HepG2 (cell line): ENCODE measurements around the gene ZNF345. TPM values are rescaled to one million over a fixed set of nuclear protein-coding genes. Genes with fewer than 3 reads are reported as not detected.

ENCODE experiments used
- AGO2 ChIP-seq: fragments of 200-400 bp; formaldehyde crosslinking; optimal IDR thresholded peaks from 2 replicates; pipeline ENCODE3; 2017; ENCODE audit warnings: mild to moderate bottlenecking, low read depth, low read length, moderate library complexity
- ELF4 ChIP-seq: sonication (generic); formaldehyde crosslinking; IDR thresholded peaks from 2 replicates; pipeline ENCODE4 v1.5.0; 2020; ENCODE audit warnings: missing genetic modification reagents, mild to moderate bottlenecking, moderate library complexity, borderline replicate concordance
- FUBP1 ChIP-seq: sonication (generic); formaldehyde crosslinking; IDR thresholded peaks from 2 replicates; pipeline ENCODE4 v1.5.1; 2020; ENCODE audit warnings: missing genetic modification reagents, mild to moderate bottlenecking, borderline replicate concordance
- HINFP ChIP-seq: sonication (generic); formaldehyde crosslinking; IDR thresholded peaks from 2 replicates; pipeline ENCODE4 v1.4.0; 2020; ENCODE audit warnings: low read depth, mild to moderate bottlenecking, missing genetic modification reagents
- HIVEP1 ChIP-seq: sonication (generic); formaldehyde crosslinking; IDR thresholded peaks from 2 replicates; pipeline ENCODE4 v1.4.0; 2020; ENCODE audit warnings: mild to moderate bottlenecking, missing genetic modification reagents
- ISX ChIP-seq: sonication (generic); formaldehyde crosslinking; conservative IDR thresholded peaks from 2 replicates; pipeline ENCODE4 v1.5.0; 2020; ENCODE audit warnings: missing genetic modification reagents
- MBD4 ChIP-seq: IDR thresholded peaks from 2 replicates; pipeline ENCODE4 v1.6.1; 2012; ENCODE audit warnings: low read length, inconsistent platforms, borderline replicate concordance
- SATB2 ChIP-seq: sonication (generic); formaldehyde crosslinking; IDR thresholded peaks from 2 replicates; pipeline ENCODE4 v1.5.0; 2020; ENCODE audit warnings: missing genetic modification reagents
- TARDBP ChIP-seq: sonication (generic); formaldehyde crosslinking; IDR thresholded peaks from 2 replicates; pipeline ENCODE4 v1.8.0; 2022; ENCODE audit warnings: mild to moderate bottlenecking, missing genetic modification reagents
- ZNF263 ChIP-seq: sonication (generic); formaldehyde crosslinking; IDR thresholded peaks from 2 replicates; pipeline ENCODE4 v1.4.0; 2020; ENCODE audit warnings: missing genetic modification reagents
- ZNF597 ChIP-seq: sonication (generic); formaldehyde crosslinking; IDR thresholded peaks from 2 replicates; pipeline ENCODE4 v1.5.0; 2020; ENCODE audit warnings: missing genetic modification reagents
- ZNF800 ChIP-seq: sonication (generic); formaldehyde crosslinking; IDR thresholded peaks from 2 replicates; pipeline ENCODE4 v1.4.0; 2020; ENCODE audit warnings: missing genetic modification reagents
- polyA plus RNA-seq, 8 experiments: library from polyadenylated mRNA; depleted of rRNA in 3 of 8; stranded (reverse) in 7 of 8; unstranded in 1 of 8; fragments of >200 nt; fragmentation: Illumina TruSeq in 4 of 8; extraction: Trizol in 4 of 8; gene quantifications; 2 replicates each; pipeline versions ENCODE4 v1.2.1 to v1.2.3, GENCODE V29; 2011 to 2016; ENCODE audit warnings: low read depth in 4 of 8, missing spikeins in 1 of 8, mixed read lengths in 1 of 8; ENCODE audit not compliant: insufficient read depth in 1 of 8
- total RNA-seq, 5 experiments: library from RNA; depleted of rRNA; stranded (reverse); fragments of >200 nt; fragmentation: Illumina TruSeq; extraction: Trizol; gene quantifications; 2 replicates each; pipeline ENCODE4 v1.2.3, GENCODE V29; 2016; ENCODE audit warnings: low read depth in 1 of 5
- TF ChIP-seq, protein P1 (sequence below): IDR thresholded peaks from 2 replicates; pipeline ENCODE4 v1.6.1; 2016; ENCODE audit warnings: missing compliant biosample characterization, missing genetic modification reagents, borderline replicate concordance
- TF ChIP-seq, protein P2 (sequence below): sonication (generic); formaldehyde crosslinking; IDR thresholded peaks from 2 replicates; pipeline ENCODE4 v1.5.1; 2020; ENCODE audit warnings: mild to moderate bottlenecking, missing genetic modification reagents

The ZNF345 gene
- total and polyA plus RNA-seq, 2 of the 13 experiments (the other 11 are each of a cell fraction or from before 2014, with no cell fraction given), result 2.6 to 2.9 TPM

- TF ChIP-seq FUBP1 (no peak), ZNF800 (peak; percentile 15; the same call in 1 of the 2 replicates), ZNF597 (no peak), ELF4 (CRISPR knock-in tag) (peak; percentile 44; the same call in 1 of the 2 replicates), ZNF263 (CRISPR knock-in tag) (no peak), ISX (no peak), TARDBP (CRISPR knock-in tag) (peak; percentile 25; the same call in 1 of the 2 replicates), AGO2 (no peak), HINFP (CRISPR knock-in tag) (no peak), MBD4 (no peak), SATB2 (no peak), HIVEP1 (peak; percentile 51; the same call in 1 of the 2 replicates)
- TF ChIP-seq, protein P1, sequence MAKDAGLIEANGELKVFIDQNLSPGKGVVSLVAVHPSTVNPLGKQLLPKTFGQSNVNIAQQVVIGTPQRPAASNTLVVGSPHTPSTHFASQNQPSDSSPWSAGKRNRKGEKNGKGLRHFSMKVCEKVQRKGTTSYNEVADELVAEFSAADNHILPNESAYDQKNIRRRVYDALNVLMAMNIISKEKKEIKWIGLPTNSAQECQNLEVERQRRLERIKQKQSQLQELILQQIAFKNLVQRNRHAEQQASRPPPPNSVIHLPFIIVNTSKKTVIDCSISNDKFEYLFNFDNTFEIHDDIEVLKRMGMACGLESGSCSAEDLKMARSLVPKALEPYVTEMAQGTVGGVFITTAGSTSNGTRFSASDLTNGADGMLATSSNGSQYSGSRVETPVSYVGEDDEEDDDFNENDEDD (CRISPR knock-in tag), result no peak
- TF ChIP-seq, protein P2, sequence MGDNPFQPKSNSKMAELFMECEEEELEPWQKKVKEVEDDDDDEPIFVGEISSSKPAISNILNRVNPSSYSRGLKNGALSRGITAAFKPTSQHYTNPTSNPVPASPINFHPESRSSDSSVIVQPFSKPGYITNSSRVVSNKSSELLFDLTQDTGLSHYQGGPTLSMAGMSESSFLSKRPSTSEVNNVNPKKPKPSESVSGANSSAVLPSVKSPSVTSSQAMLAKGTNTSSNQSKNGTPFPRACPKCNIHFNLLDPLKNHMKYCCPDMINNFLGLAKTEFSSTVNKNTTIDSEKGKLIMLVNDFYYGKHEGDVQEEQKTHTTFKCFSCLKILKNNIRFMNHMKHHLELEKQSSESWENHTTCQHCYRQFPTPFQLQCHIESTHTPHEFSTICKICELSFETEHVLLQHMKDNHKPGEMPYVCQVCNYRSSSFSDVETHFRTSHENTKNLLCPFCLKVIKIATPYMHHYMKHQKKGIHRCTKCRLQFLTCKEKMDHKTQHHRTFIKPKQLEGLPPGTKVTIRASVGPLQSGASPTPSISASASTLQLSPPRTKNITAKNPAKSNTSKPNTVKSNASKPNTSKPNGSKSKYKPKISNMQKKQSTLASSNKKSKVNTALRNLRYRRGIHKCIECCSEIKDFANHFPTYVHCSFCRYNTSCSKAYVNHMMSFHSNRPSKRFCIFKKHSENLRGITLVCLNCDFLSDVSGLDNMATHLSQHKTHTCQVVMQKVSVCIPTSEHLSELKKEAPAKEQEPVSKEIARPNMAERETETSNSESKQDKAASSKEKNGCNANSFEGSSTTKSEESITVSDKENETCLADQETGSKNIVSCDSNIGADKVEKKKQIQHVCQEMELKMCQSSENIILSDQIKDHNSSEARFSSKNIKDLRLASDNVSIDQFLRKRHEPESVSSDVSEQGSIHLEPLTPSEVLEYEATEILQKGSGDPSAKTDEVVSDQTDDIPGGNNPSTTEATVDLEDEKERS (CRISPR knock-in tag), result no peak
These were observed 746 bp upstream of the ZNF345 start (continued) for GRCh38 chr19:36849701-36850558.
